C1 segment of cervical spinal cord (tissue), 14 donors: ENCODE measurements around the gene CACNA1A.
A peak's percentile ranks its signal among the peaks of the same experiment; 100 is the strongest.
"Not testable (repeated sequence)": the region's sequence is repeated elsewhere in the genome, so short reads cannot be mapped to it uniquely, and the experiment has no call there.

Source experiments
- DNase-seq, 14 donors: peaks; one replicate each; lab custom pipeline; 2025; lab: John Stamatoyannopoulos, UW

The CACNA1A gene

GRCh38 chr19:13207237-13207845 lies 298.9 kb downstream of the CACNA1A start:
- no peak for DNase-seq

GRCh38 chr19:13206587-13206986 lies 299.7 kb downstream of the CACNA1A start:
- no peak for DNase-seq

GRCh38 chr19:13202112-13202511 lies 304.2 kb downstream of the CACNA1A start:
- DNase-seq: not testable (repeated sequence)

DNA sequence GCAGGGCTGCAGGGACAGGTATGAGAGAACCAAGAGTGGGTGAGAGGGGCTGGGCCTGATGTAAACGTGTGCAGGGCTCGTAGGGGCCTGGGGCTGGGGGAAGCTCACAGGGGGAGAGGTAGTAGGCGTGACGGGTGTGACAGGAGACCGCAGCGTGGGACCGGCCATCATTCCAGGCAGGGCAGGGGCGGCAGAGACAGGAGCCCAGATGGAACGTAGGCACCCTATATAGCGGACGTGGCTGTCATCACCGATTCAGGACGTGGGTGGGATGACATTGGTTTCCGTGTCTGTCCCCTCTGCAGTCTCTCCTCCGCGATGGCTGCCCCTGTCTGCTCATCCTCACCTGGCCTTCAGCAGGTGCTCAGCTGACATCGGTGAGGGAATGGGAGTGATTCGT lies 307.6 kb downstream of the CACNA1A start:
- DNase-seq: no peak

DNA sequence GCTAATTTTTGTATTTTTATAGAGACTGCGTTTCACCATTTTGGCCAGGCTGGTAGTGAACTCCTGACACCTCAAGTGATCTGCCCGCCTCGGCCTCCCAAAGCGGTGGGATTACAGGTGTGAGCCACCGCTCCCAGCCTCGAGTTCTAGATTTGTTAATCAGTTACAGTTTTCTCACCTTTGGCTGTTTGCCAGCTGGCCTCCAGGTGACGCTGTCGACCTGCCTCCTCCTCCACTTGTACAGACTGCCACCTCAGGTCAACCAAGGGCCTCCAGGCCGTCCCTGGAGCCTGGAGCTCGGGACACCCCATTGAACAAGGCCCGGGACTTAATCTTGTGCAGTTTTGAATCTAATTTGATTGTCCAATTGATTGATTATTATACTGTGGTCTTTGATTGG lies 310.6 kb downstream of the CACNA1A start:
- no peak for DNase-seq

- no peak for DNase-seq
Observed at GRCh38 chr19:13190781-13191540, 315.3 kb downstream of the CACNA1A start.

DNA sequence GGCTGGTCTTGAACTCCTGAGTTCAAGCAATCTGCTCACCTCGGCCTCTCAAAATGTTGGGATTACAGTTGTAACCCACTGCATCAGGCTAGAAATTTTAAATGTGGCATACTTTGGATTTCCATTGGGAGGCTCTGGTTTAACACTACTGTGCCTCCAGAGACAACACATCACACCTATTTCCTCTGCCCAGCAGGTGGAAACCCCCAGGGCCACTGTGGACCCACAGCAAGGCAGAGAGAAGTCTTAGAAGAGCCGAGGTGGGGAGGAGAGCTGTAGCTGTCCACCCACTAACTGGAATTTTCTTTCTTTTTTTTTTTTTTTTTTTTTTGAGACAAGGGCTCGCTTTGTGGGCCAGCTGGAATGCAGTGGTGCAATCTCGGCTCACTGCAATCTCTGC lies 316.7 kb downstream of the CACNA1A start:
- no peak for DNase-seq

DNA sequence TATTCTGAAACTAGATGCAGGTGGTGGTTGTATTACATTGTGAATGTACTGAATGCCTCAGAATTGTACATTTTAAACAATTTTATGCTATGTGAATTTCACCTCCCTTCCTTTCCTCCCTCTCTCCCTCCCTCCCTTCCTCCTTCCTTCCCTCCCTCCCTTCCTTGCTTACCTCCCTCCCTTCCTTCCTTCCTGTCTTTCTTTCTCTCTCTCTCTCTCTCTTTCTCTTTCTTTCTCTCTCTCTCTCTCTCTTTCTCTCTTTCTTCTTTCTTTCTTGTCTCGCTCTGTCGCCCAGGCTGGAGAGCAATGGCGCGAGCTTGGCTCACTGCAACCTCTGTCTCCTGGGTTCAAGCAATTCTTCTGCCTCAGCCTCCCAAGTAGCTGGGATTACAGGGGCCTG lies 318.9 kb downstream of the CACNA1A start:
- no peak for DNase-seq

- not testable (repeated sequence) for DNase-seq
Observed at GRCh38 chr19:13186688-13187087, 319.6 kb downstream of the CACNA1A start.

GRCh38 chr19:13185763-13186657 lies 320.3 kb downstream of the CACNA1A start:
- peak in 4 of 14 donors; percentile 5 to 40 (median 12) for DNase-seq

- DNase-seq: not testable (repeated sequence)
Observed at GRCh38 chr19:13184926-13185325, 321.4 kb downstream of the CACNA1A start.

DNA sequence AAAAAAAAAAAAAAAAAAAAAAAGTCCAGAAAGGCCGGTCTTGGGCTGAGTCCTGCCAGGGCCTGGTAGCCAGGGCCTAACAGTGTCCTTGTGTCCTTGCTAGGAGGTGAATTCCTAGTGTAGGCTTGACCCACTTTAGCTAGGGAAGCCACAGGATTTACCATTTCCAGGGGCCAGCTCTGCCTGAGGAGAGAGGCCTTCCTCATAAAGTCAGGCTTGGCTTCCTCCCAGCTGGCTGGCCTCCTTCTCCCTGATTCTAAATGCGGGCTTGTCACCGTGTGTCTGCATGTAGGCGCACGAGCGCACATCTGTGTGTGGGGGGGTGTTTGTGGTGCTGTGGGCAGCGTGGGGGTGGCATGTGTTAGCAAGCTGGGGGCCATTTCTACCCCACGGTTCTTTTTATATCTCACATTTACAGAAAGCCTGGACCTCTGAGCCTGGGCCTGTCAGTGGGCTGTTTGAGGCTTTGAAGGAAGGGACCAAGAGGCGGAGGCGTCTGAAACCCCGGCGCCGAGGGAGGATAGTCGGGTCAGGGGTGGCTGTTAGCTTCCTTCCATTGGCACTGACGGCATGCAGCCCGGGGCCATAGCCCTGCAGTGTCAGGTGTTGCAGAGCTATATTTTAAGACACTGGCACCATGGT lies 324.4 kb downstream of the CACNA1A start:
- peak in 11 of 14 donors; percentile 2 to 45 (median 21) for DNase-seq

DNA sequence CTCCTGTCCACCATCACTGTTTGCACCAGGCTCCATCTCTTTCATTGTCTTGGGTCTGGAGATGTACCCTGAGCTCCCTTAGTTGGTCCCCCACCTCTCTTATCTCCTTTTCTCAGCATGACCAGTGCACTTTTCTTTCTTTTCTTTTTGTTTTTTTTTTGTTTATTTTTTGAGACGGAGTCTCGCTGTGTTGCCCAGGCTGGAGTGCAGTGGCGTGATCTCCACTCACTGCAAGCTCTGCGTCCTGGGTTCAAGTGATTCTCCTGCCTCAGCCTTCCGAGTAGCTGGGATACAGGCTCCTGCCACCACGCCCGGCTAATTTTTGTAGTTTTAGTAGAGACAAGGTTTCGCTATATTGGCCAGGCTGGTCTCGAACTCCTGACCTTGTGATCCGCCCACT lies 328.0 kb downstream of the CACNA1A start:
- not testable (repeated sequence) for DNase-seq

- DNase-seq: not testable (repeated sequence)
Observed at GRCh38 chr19:13177584-13177983, 328.7 kb downstream of the CACNA1A start.

DNA sequence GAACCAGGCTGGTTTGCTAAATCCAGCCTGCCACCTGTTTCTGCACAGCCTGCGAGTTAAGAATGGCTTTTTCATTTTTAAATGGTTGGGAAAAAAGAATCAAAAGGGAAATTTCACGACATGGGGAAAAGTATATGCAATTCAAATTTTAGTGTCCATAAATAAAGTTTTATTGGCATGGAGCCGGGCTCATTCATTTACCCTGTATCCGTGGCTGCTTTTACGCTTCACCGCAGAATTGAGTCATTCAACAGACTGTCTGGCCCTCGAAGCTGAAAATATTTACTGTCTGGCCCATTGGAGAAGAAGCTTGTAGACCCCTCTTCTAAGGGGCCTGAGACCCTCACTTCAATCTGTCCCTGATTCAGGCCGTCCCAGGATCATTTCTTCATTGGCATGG lies 329.9 kb downstream of the CACNA1A start:
- no peak for DNase-seq

- DNase-seq: no peak
Observed at GRCh38 chr19:13173139-13173737, 333.0 kb downstream of the CACNA1A start.

DNA sequence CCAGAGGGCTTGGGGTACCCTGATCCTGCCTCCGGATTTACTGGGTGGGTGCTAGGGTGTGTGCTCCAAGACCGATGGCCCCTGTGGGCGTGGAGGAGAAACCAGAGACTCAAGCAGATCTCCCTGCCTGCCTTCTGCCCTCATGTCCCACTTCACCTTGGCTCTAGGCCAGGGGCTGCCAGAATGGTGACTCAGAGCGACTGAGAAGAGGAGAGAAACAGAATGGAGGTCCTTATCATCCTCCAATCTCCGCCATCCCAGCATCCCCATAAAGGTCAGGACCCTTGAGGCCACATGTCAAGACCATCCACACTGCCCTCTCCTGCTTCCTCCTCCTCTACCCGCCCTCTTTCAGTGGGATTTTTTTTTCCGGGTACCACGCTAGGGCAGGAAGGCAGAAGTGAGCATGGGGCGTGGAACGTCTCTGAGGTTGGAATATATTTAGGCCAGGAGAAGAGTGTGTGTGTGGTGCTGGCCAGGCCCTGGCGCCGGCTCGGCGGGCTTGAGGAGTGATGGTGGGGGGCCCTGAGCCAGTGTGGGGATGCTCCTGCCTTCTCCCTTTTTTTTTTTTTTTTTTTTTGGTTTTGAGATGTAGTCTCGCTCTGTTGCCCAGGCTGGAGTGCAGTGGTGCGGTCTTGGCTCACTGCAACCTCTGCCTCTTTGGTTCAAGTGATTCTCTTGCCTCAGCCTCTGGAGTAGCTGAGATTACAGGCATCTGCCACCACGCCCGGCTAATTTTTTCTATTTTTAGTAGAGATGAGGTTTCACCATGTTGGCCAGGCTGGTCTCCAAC lies 333.7 kb downstream of the CACNA1A start:
- peak in 8 of 14 donors; percentile 1 to 60 (median 33) for DNase-seq

GRCh38 chr19:13171146-13171545 lies 335.1 kb downstream of the CACNA1A start:
- no peak for DNase-seq

DNA sequence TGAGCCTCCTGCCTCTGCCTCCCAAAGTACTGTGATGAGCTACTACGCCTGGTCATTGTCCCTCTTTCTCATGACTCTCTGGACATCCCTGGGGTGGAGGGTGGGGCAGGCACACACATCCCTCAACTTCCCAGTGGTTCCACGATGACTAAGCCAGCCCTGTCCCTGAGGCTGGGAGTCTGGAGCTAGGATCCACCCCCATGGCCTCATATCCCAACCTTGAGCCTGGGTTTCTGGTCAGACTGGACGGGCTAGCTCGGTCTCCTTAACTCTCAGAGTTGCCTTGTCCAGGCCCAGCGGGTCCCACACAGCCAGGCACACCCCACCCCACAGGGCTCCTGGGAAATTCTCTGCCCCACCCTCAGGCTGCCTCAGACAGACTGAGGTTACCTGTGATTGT lies 336.5 kb downstream of the CACNA1A start:
- no peak for DNase-seq

- DNase-seq: not testable (repeated sequence)
Observed at GRCh38 chr19:13166151-13166550, 340.1 kb downstream of the CACNA1A start.
